ENCODE results near the gene LCN1. TPM values are rescaled to one million over a fixed set of nuclear protein-coding genes. Genes with fewer than 3 reads are reported as not detected.

The LCN1 gene
- total RNA-seq, 1 donor from 2014 or later: not detected

GRCh38 chr9:135501261-135502167 lies 19.7 kb upstream of the LCN1 start:
- Histone ChIP-seq H3K27me3 (no peaks in the 10 kb centered on the region), H3K4me1 (peaks cover 12 to 17% of the 10 kb centered on the region in 2 donors), H3K9me3 (no peaks in the 10 kb centered on the region), H3K4me3 (peak overlapping the region; percentile 73 to 75), H3K36me3 (peaks cover 26 to 31% of the 10 kb centered on the region in 2 donors), H3K27ac (peak overlapping the region; percentile 69 to 75)
- no peak for TF ChIP-seq CTCF (IDR thresholded peaks at IDR 0.05)
- DNase-seq (ENCODE audit: low spot score in 2 of 2): no peak
- intact Hi-C loops (cut with DNase I): no loop called here

GRCh38 chr9:135502168-135502872 lies 18.9 kb upstream of the LCN1 start:
- Histone ChIP-seq H3K27ac (no peak overlapping the region), H3K9me3 (no peaks in the 10 kb centered on the region), H3K27me3 (no peaks in the 10 kb centered on the region), H3K4me3 (peak overlapping the region in 1 of 2 donors; percentile 75), H3K4me1 (peaks cover 12 to 17% of the 10 kb centered on the region in 2 donors), H3K36me3 (peaks cover 26 to 31% of the 10 kb centered on the region in 2 donors)
- DNase-seq (ENCODE audit: low spot score in 2 of 2): no peak
- intact Hi-C loops (cut with DNase I): no loop called here
- TF ChIP-seq CTCF (IDR thresholded peaks at IDR 0.05): no peak

- TF ChIP-seq CTCF (IDR thresholded peaks at IDR 0.05): no peak
- Histone ChIP-seq H3K27ac (no peak overlapping the region), H3K27me3 (no peaks in the 10 kb centered on the region), H3K36me3 (peaks cover 26 to 31% of the 10 kb centered on the region in 2 donors), H3K9me3 (no peaks in the 10 kb centered on the region), H3K4me1 (peaks cover 12 to 17% of the 10 kb centered on the region in 2 donors), H3K4me3 (no peak overlapping the region)
- DNase-seq (ENCODE audit: low spot score in 2 of 2): no peak
- intact Hi-C loops (cut with DNase I): no loop called here
These were observed 18.3 kb upstream of the LCN1 start for GRCh38 chr9:135502873-135503321.

- no peak overlapping the region for H3K4me3 ChIP-seq
- TF ChIP-seq CTCF (IDR thresholded peaks at IDR 0.05): no peak
- no peaks in the 10 kb centered on the region for H3K27me3 ChIP-seq
- no peak for DNase-seq (ENCODE audit: low spot score in 2 of 2)
- intact Hi-C loops (cut with DNase I): no loop called here
- no peak overlapping the region for H3K27ac ChIP-seq
- H3K4me1 ChIP-seq: peaks cover 12 to 17% of the 10 kb centered on the region in 2 donors
- no peaks in the 10 kb centered on the region for H3K9me3 ChIP-seq
- peaks cover 26 to 31% of the 10 kb centered on the region in 2 donors for H3K36me3 ChIP-seq
These were observed 17.6 kb upstream of the LCN1 start for GRCh38 chr9:135503371-135504261.

All from ascending aorta (tissue), 2 donors.